GM12801 (cell line): ENCODE data around the gene STK40.

Experiments used
- CTCF ChIP-seq: IDR thresholded peaks from one replicate; pipeline ENCODE4 v1.5.1; 2011; ENCODE audit warnings: control low read depth; ENCODE audit not compliant: insufficient read length; ENCODE audit errors: extremely low read depth

STK40 gene

GRCh38 chr1:36300526-36300925, 85.2 kb downstream of the STK40 start:
- no peak for TF ChIP-seq CTCF

GRCh38 chr1:36298640-36299039, 87.1 kb downstream of the STK40 start:
- TF ChIP-seq CTCF: no peak

GRCh38 chr1:36297062-36297461, 88.7 kb downstream of the STK40 start:
- no peak for TF ChIP-seq CTCF

- no peak for TF ChIP-seq CTCF
These were observed 90.3 kb downstream of the STK40 start for GRCh38 chr1:36295390-36295789.
